ENCODE results near the gene NLN. TPM values are rescaled to one million over a fixed set of nuclear protein-coding genes. Genes with fewer than 3 reads are reported as not detected.

The NLN gene
- total and polyA plus RNA-seq, 2 of the 4 experiments (the other 2 are of a cell fraction), result 19.1 to 37.1 TPM

- peaks cover 3% of the 10 kb centered on the region for H3K9me1 ChIP-seq (ENCODE audit: insufficient read depth, low read length)
- no peak overlapping the region for H2BK20ac ChIP-seq (ENCODE audit: low read depth, low read length)
- H3K56ac ChIP-seq (ENCODE audit: extremely low read depth, insufficient read depth, low read length), result no peak overlapping the region
- no peak for TF ChIP-seq MAZ (IDR thresholded peaks at IDR 0.05; ENCODE audit: borderline replicate concordance, low read depth, low read length)
- TF ChIP-seq CTCF (conservative IDR thresholded peaks at IDR 0.05; ENCODE audit: low read depth, low read length), result no peak
- no peak for TF ChIP-seq FOS (IDR thresholded peaks at IDR 0.05; ENCODE audit: low read depth, low read length)
- no peak for TF ChIP-seq SMC3 (IDR thresholded peaks at IDR 0.05; ENCODE audit: low read depth, low read length)
- no peak for TF ChIP-seq MXI1 (IDR thresholded peaks at IDR 0.05; ENCODE audit: borderline replicate concordance, low read depth, low read length)
- TF ChIP-seq RAD21 (IDR thresholded peaks at IDR 0.05; ENCODE audit: low read length), result no peak
- TF ChIP-seq USF2 (IDR thresholded peaks at IDR 0.05; ENCODE audit: low read depth, low read length), result no peak
- in situ Hi-C loops (cut with MboI; ENCODE audit: low sequenced_read_pairs), result no loop called here
- H3K23ac ChIP-seq (ENCODE audit: low read depth, low read length), result no peak overlapping the region
- peaks cover 4% of the 10 kb centered on the region; the same call in 1 of the 2 replicates for H3K36me3 ChIP-seq (ENCODE audit: control insufficient read depth, insufficient read depth, low read length)
- CTCF ChIA-PET, result interaction anchor here (0.9 kb wide), 1 partner anchor 14 kb away, joined by 7 read pairs; no protein-coding TSS in a partner anchor
- no peak overlapping the region for H3K4me3 ChIP-seq (ENCODE audit: insufficient read depth, low read depth, low read length)
- peaks cover 7% of the 10 kb centered on the region for H3K4me1 ChIP-seq (ENCODE audit: control insufficient read depth, insufficient read depth, low read length)
- H3K79me1 ChIP-seq (ENCODE audit: low read depth in 1 of 2, low read length in 2 of 2), result peaks cover 0 to 3% of the 10 kb centered on the region in 2 experiments; a peak in 1 of 4 replicates
- intact Hi-C loops (cut with micrococcal nuclease), result no loop called here
- H3K4ac ChIP-seq (ENCODE audit: low read depth, low read length), result no peak overlapping the region
- no peak overlapping the region for H2AK9ac ChIP-seq (replicated peaks; ENCODE audit: low read depth, low read length, poor library complexity)
- H2BK120ac ChIP-seq (ENCODE audit: low read depth, low read length), result no peak overlapping the region
- H4K8ac ChIP-seq (ENCODE audit: low read depth in 2 of 2, low read length in 2 of 2), result no peak overlapping the region
- H3K18ac ChIP-seq (ENCODE audit: low read depth, low read length), result no peak overlapping the region
- no peak for ATAC-seq (ENCODE audit: low read depth)
- H4K91ac ChIP-seq (ENCODE audit: insufficient read depth, low read depth, low read length), result no peak overlapping the region
- H3K9ac ChIP-seq (ENCODE audit: low read depth, low read length), result no peak overlapping the region
- POLR2A ChIA-PET (ENCODE audit: unreplicated experiment), result no interaction called here
- WGBS, 2 experiments (ENCODE audit: extremely low coverage in 2 of 2, insufficient read length in 1 of 2), result no CpG with 5 or more reads among the region's 5 CpGs
- H2AK5ac ChIP-seq (ENCODE audit: low read depth, low read length), result no peak overlapping the region
- H3K9me3 ChIP-seq (ENCODE audit: control insufficient read depth, insufficient read depth, low read length), result no peaks in the 10 kb centered on the region
- H4K20me1 ChIP-seq (ENCODE audit: insufficient read depth, low read length), result no peaks in the 10 kb centered on the region
- BruUV-seq (replicated peaks), result no TSS peak
- H3K14ac ChIP-seq (replicated peaks; ENCODE audit: low read depth, low read length), result no peak overlapping the region
- H3K27me3 ChIP-seq (ENCODE audit: control insufficient read depth, insufficient read depth, low read length), result no peaks in the 10 kb centered on the region
- no peak overlapping the region for H2BK5ac ChIP-seq (ENCODE audit: low read depth, low read length, poor library complexity, severe bottlenecking)
- no peak for DNase-seq
- H3K27ac ChIP-seq (ENCODE audit: insufficient read depth, low read length), result no peak overlapping the region
- H2BK15ac ChIP-seq (ENCODE audit: low read depth, low read length), result no peak overlapping the region
- no peak overlapping the region for H3K4me2 ChIP-seq (ENCODE audit: low read depth, low read length)
- H2AFZ ChIP-seq (replicated peaks; ENCODE audit: low read length, poor library complexity), result no peak overlapping the region
- no peak overlapping the region for H4K5ac ChIP-seq (ENCODE audit: low read depth, low read length)
- dilution Hi-C loops (cut with HindIII; ENCODE audit: low sequenced_read_pairs, unreplicated experiment), result no loop called here
Measured at GRCh38 chr5:65825408-65826328, 103.7 kb downstream of the NLN start.
